SK-N-SH (cell line): ENCODE results near the gene ZNF407. TPM values are rescaled to one million over a fixed set of nuclear protein-coding genes. Genes with fewer than 3 reads are reported as not detected.

Experiments used
- CTCF ChIA-PET: fragments of 300-600, 350-600 bp; formaldehyde crosslinking; extraction: SDS; loops from one replicate; lab custom pipeline; 2021; lab: Yijun Ruan, JAX
- POLR2A ChIA-PET: fragments of 350-600 bp; sonication (Branson Sonifier 250); formaldehyde crosslinking; extraction: SDS; loops from one replicate; lab custom pipeline; 2020; ENCODE audit warnings: antibody characterized with exemption, inconsistent platforms; lab: Yijun Ruan, JAX
- DNase-seq: peaks from one replicate; pipeline ENCODE4 v3.0.0; 2012
- H2AFZ ChIP-seq: fragments of 200-600 bp; sonication (generic); 2 replicates; pipeline ENCODE4 v1.8.1; 2016; ENCODE audit warnings: antibody characterized with exemption, mild to moderate bottlenecking, low read depth
- H3F3A ChIP-seq: fragments of 200-600 bp; sonication (generic); replicated peaks from 2 replicates; pipeline ENCODE3; 2016; ENCODE audit warnings: antibody characterized with exemption, mild to moderate bottlenecking; ENCODE audit not compliant: insufficient read depth
- H3K27ac ChIP-seq, 2 experiments: fragments of 200-500 bp in 1 of 2; fragments of 200-600 bp in 1 of 2; sonication (Bioruptor generic) in 1 of 2; sonication (generic), shearing (Covaris generic) in 1 of 2; 2 replicates each; pipeline versions ENCODE4 v1.5.1 to v1.6.1; 2014 to 2016; ENCODE audit warnings: low read depth in 2 of 2, inconsistent platforms in 1 of 2, low read length in 1 of 2, mild to moderate bottlenecking in 1 of 2, mixed read lengths in 1 of 2
- H3K27me3 ChIP-seq: fragments of 200-600 bp; sonication (generic), shearing (Covaris generic); 2 replicates; pipeline ENCODE4 v1.6.1; 2016; ENCODE audit warnings: mixed run types; ENCODE audit not compliant: insufficient read depth
- H3K36me3 ChIP-seq, 2 experiments: fragments of 200-500 bp in 1 of 2; fragments of 200-600 bp in 1 of 2; sonication (Bioruptor generic) in 1 of 2; sonication (generic) in 1 of 2; replicated peaks in 1 of 2; 2 replicates each; pipeline versions ENCODE3 to v1.5.1; 2014 to 2016; ENCODE audit warnings: low read length in 1 of 2, mild to moderate bottlenecking in 1 of 2; ENCODE audit not compliant: insufficient read depth in 2 of 2, control insufficient read depth in 1 of 2
- H3K4me1 ChIP-seq, 2 experiments: fragments of 200-500 bp in 1 of 2; fragments of 200-600 bp in 1 of 2; sonication (Bioruptor generic) in 1 of 2; sonication (generic), shearing (Covaris generic) in 1 of 2; 2 replicates each; pipeline versions ENCODE4 v1.5.1 to v1.6.1; 2014 to 2016; ENCODE audit warnings: low read depth in 1 of 2, low read length in 1 of 2, mixed run types in 1 of 2; ENCODE audit not compliant: insufficient read depth in 2 of 2, control insufficient read depth in 1 of 2
- H3K4me2 ChIP-seq: fragments of 200-600 bp; sonication (generic), shearing (Covaris generic); 2 replicates; pipeline ENCODE4 v1.6.1; 2017; ENCODE audit warnings: mixed run types
- H3K4me3 ChIP-seq, 2 experiments: fragments of 200-500 bp in 1 of 2; fragments of 200-600 bp in 1 of 2; sonication (Bioruptor generic) in 1 of 2; sonication (generic), shearing (Covaris generic) in 1 of 2; 2 replicates each; pipeline versions ENCODE4 v1.5.1 to v1.8.1; 2014 to 2016; ENCODE audit warnings: low read depth in 2 of 2, inconsistent platforms in 1 of 2, low read length in 1 of 2, mild to moderate bottlenecking in 1 of 2, mixed read lengths in 1 of 2, moderate library complexity in 1 of 2
- H3K79me2 ChIP-seq: fragments of 200-600 bp; sonication (generic); 2 replicates; pipeline ENCODE4 v1.8.1; 2017; ENCODE audit warnings: mild to moderate bottlenecking; ENCODE audit not compliant: insufficient read depth
- H3K9ac ChIP-seq: fragments of 200-600 bp; sonication (generic); 2 replicates; pipeline ENCODE4 v1.6.1; 2017; ENCODE audit warnings: mixed run types
- H3K9me2 ChIP-seq: fragments of 200-600 bp; sonication (generic); 2 replicates; pipeline ENCODE4 v1.6.1; 2017; ENCODE audit warnings: mixed run types
- H3K9me3 ChIP-seq: fragments of 200-600 bp; sonication (generic); 2 replicates; pipeline ENCODE4 v1.6.1; 2017; ENCODE audit warnings: mixed run types, mild to moderate bottlenecking, moderate library complexity
- H4K20me1 ChIP-seq: fragments of 200-600 bp; sonication (generic); 2 replicates; pipeline ENCODE4 v1.6.1; 2017; ENCODE audit warnings: mild to moderate bottlenecking, mixed run types; ENCODE audit not compliant: insufficient read depth
- CTCF ChIP-seq: fragments of 200-600 bp; sonication (generic); IDR thresholded peaks from 2 replicates; pipeline ENCODE4 v1.6.1; 2017; ENCODE audit warnings: antibody characterized with exemption, mild to moderate bottlenecking, moderate library complexity
- EZH2phosphoT487 ChIP-seq: fragments of 200-600 bp; sonication (generic); IDR thresholded peaks from 2 replicates; pipeline ENCODE4 v1.6.1; 2017; ENCODE audit warnings: low read depth, mixed run types, mild to moderate bottlenecking, antibody characterized with exemption, moderate library complexity, borderline replicate concordance
- FOXM1 ChIP-seq: IDR thresholded peaks from 2 replicates; pipeline ENCODE4 v1.4.0; 2012; ENCODE audit warnings: low read depth, mild to moderate bottlenecking
- GATA2 ChIP-seq: sonication (generic); formaldehyde crosslinking; IDR thresholded peaks from 2 replicates; pipeline ENCODE4 v1.5.0; 2020; ENCODE audit warnings: mild to moderate bottlenecking, missing genetic modification reagents
- IRF3 ChIP-seq: fragments of 150-350 bp; IDR thresholded peaks from 2 replicates; pipeline ENCODE4 v1.6.1; 2016; ENCODE audit warnings: mild to moderate bottlenecking, low read depth, low read length
- JUND ChIP-seq: IDR thresholded peaks from 2 replicates; pipeline ENCODE4 v1.4.0; 2012
- RCOR1 ChIP-seq: fragments of 150-350 bp; IDR thresholded peaks from 2 replicates; pipeline ENCODE4 v1.6.1; 2017; ENCODE audit warnings: antibody characterized with exemption, low read length
- SIN3A ChIP-seq: IDR thresholded peaks from 2 replicates; pipeline ENCODE4 v1.6.1; 2012; ENCODE audit warnings: low read depth, mild to moderate bottlenecking, low read length, moderate library complexity, borderline replicate concordance
- TCF12 ChIP-seq: IDR thresholded peaks from 2 replicates; pipeline ENCODE4 v1.4.0; 2012
- ZBTB33 ChIP-seq: IDR thresholded peaks from 2 replicates; pipeline ENCODE4 v1.4.0; 2012; ENCODE audit warnings: low read depth, borderline replicate concordance
- WGBS: methylation state at CpG from one replicate; pipeline ENCODE4 v1.1.6; 2017; ENCODE audit warnings: low lambda C conversion rate; 5-methylcytosine and 5-hydroxymethylcytosine counted together
- polyA plus RNA-seq, 3 experiments: library from polyadenylated mRNA; depleted of rRNA; stranded (reverse); fragments of >200 nt; gene quantifications; 2 replicates each; pipeline ENCODE4 v1.2.3, GENCODE V29; 2012

Gene ZNF407
- polyA plus RNA-seq, 1 of the 3 experiments (the other 2 are of a cell fraction), result 2.6 TPM

DNA sequence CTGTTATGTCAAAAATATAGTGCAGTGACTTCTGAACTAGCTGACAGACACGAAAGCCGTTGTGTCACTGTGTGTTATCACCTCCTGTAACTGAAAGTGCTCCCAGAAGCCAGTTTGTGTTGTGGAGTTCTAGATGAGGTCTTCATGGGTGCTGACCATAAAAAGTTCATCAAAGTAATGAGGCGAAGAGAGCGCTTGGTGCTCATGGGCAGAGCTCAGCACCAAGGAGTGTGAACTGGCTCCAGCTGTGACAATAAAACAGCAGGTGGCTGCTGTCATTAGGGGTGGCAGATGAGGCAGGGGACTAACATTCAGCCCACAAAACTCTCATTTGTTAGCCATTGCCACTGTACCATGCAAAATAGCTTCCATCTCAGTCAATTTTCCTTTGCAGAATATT, 151.1 kb downstream of the ZNF407 start:
- Histone ChIP-seq H3K27ac (no peak overlapping the region), H3K4me3 (no peak overlapping the region), H3F3A (peaks cover 23% of the 10 kb centered on the region), H4K20me1 (no peaks in the 10 kb centered on the region), H3K36me3 (peaks cover 0 to 4% of the 10 kb centered on the region in 2 experiments), H3K4me1 (peaks cover 4 to 9% of the 10 kb centered on the region in 2 experiments; a peak in 3 of 4 replicates), H3K27me3 (no peaks in the 10 kb centered on the region), H3K9me3 (no peaks in the 10 kb centered on the region), H3K9me2 (no peaks in the 10 kb centered on the region), H2AFZ (no peak overlapping the region), H3K4me2 (no peak overlapping the region), H3K79me2 (no peaks in the 10 kb centered on the region; the same call in 1 of the 2 replicates), H3K9ac (no peak overlapping the region)
- WGBS, result 98% methylated on average over 4 of the region's 4 CpGs
- no peak for DNase-seq
- TF ChIP-seq SIN3A (no peak), CTCF (no peak), IRF3 (no peak), JUND (no peak), RCOR1 (no peak)
- POLR2A ChIA-PET, result no interaction called here
- CTCF ChIA-PET, result interaction anchor here (1.2 kb wide), 1 partner anchor 17 kb away, joined by 3 read pairs; no protein-coding TSS in a partner anchor

DNA sequence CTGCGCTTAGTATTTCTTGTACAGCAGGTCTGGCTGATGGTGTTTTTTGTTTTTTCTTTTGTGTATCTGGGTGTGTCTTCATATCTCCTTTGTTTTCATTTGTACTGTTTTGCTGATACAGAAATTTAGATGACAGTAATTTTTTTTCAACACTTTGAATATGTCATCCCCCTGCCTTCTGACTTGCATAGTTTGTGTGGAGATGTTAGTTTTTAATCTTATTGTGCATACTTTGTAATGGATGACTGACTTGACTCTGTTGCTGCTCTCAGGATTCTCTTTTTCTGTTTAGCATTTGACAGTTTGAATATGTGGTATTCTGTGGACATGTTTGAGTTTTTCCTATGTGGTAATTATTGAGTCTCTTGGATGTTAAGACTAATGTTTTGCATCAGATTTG, 161.3 kb downstream of the ZNF407 start:
- POLR2A ChIA-PET, result no interaction called here
- Histone ChIP-seq H3K36me3 (no peaks in the 10 kb centered on the region), H3F3A (peaks cover 8% of the 10 kb centered on the region), H3K4me2 (no peak overlapping the region), H2AFZ (no peak overlapping the region), H4K20me1 (no peaks in the 10 kb centered on the region), H3K27me3 (no peaks in the 10 kb centered on the region), H3K9ac (no peak overlapping the region)
- CTCF ChIA-PET, result interaction anchor here (1.3 kb wide), 1 partner anchor 14 kb away, joined by 3 read pairs; no protein-coding TSS in a partner anchor
- TF ChIP-seq EZH2phosphoT487 (no peak), SIN3A (no peak), ZBTB33 (no peak), JUND (no peak), GATA2 (no peak), TCF12 (no peak), FOXM1 (no peak)
- TF ChIP-seq, all 33 proteins: peak for 0
- no peak for DNase-seq
- H3K4me3 ChIP-seq, result no peak overlapping the region
- H3K4me1 ChIP-seq, result no peaks in the 10 kb centered on the region
- peaks cover 8% of the 10 kb centered on the region for H3K9me3 ChIP-seq
- 89% methylated on average over 1 of the region's 1 CpG for WGBS
- no peaks in the 10 kb centered on the region for H3K79me2 ChIP-seq
- no peaks in the 10 kb centered on the region; the same call in 1 of the 2 replicates for H3K9me2 ChIP-seq
- H3K27ac ChIP-seq, result no peak overlapping the region
